RWPE1 (cell line): ENCODE results near the gene MUC6.

ENCODE experiments used
- CTCF ChIA-PET: fragments of 350-600 bp; sonication (Branson Sonifier 250); formaldehyde crosslinking; extraction: SDS; loops from one replicate; lab custom pipeline; 2021; lab: Yijun Ruan, JAX
- POLR2A ChIA-PET: fragments of 400-600 bp; formaldehyde crosslinking; extraction: SDS; loops from one replicate; lab custom pipeline; 2020; ENCODE audit warnings: antibody characterized with exemption; ENCODE audit not compliant: low non-redundant PET; lab: Yijun Ruan, JAX
- DNase-seq: peaks from one replicate; pipeline ENCODE4 v3.0.0; 2012; ENCODE audit warnings: low spot score
- H3K27ac ChIP-seq: fragments of 450-650 bp; 2 replicates; pipeline ENCODE4 v1.5.1; 2017
- CTCF ChIP-seq: fragments of 450-650 bp; conservative IDR thresholded peaks from 2 replicates; pipeline ENCODE4 v1.5.1; 2017; ENCODE audit warnings: low read depth, mild to moderate bottlenecking

MUC6 gene

GRCh38 chr11:1082728-1083620, 46.5 kb upstream of the MUC6 start:
- POLR2A ChIA-PET = no interaction called here
- no peak overlapping the region for H3K27ac ChIP-seq

GRCh38 chr11:1082346-1082727, 45.8 kb upstream of the MUC6 start:
- POLR2A ChIA-PET = no interaction called here

More at GRCh38 chr11:1082728-1083620, 46.5 kb upstream of the MUC6 start:
- TF ChIP-seq CTCF = no peak
- CTCF ChIA-PET = interaction anchor here (0.6 kb wide), 1 partner anchor 1863 kb away, joined by 4 read pairs; no protein-coding TSS in a partner anchor
- no peak for DNase-seq

DNA sequence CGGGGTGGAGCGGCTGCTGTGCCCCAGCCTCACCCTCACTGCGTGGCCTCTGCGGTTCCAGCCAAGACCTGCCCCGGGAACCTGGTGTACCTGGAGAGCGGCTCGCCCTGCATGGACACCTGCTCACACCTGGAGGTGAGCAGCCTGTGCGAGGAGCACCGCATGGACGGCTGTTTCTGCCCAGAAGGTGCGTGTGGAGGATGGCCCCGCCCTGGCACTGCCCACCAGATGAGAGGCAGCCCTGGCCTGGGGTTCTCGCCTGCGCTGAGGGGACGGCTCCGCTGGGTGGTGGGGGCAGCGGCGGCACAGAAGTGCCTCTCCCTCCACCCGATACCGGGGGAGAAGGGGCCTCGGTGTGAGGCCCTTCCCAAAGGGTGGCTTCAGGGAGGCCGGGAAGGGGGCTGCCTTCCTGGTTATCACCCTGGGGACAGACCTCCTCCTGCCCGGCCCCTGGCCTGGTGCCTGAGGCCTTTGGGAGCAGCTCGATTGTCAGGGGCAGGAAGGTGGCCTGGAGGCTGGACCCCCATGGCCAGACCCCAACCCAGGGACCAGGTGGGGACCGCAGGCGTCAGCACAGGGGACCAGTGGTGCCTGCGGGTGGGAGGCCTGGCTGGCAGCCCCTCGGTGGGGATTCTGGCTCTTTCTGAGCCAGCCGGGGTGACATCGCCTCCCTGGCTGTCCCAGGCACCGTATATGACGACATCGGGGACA, 45.2 kb upstream of the MUC6 start:
- no peak for TF ChIP-seq CTCF
- CTCF ChIA-PET = no interaction called here
- POLR2A ChIA-PET = no interaction called here
- no peak overlapping the region for H3K27ac ChIP-seq
- DNase-seq = no peak

More at GRCh38 chr11:1082346-1082727, 45.8 kb upstream of the MUC6 start:
- H3K27ac ChIP-seq = no peak overlapping the region
- no peak for DNase-seq
- TF ChIP-seq CTCF = no peak
- CTCF ChIA-PET = no interaction called here

GRCh38 chr11:1078191-1078601, 41.7 kb upstream of the MUC6 start:
- ChIA-PET POLR2A (interaction anchor here (0.6 kb wide), 1 partner anchor 235 kb away, joined by 3 read pairs; no protein-coding TSS in a partner anchor), CTCF (no interaction called here)
- no peak for DNase-seq
- TF ChIP-seq CTCF = no peak
- H3K27ac ChIP-seq = no peak overlapping the region

DNA sequence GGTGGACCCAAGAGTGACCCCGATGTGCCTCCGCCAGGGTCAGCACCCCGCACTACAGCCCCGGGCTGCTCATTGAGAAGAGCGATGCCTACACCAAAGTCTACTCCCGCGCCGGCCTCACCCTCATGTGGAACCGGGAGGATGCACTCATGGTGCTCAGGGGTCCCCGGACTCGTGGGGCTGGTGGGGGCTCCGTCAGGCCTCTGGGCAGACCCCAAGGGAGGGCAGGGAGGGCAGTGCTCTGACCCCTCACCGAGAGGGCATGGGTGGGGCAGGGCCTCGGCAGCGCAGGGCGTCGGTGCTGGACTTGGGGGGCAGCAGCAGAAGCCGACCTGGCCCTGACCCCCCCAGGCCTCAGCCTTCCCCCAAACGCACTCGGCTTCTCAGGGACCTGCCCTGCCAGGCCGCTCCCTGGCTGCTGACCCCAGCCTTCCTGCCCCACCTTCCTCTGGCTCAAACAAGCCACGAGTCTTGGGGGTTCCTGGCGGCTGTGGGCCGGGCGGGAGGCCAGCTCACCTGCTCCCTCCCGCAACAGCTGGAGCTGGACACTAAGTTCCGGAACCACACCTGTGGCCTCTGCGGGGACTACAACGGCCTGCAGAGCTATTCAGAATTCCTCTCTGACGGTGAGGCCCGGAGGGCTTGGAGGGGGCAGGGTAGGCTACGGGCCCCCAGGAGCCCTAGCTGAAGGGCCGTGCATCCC, 41.0 kb upstream of the MUC6 start:
- no peak for TF ChIP-seq CTCF
- CTCF ChIA-PET = no interaction called here
- POLR2A ChIA-PET = no interaction called here
- DNase-seq = no peak
- H3K27ac ChIP-seq = no peak overlapping the region

GRCh38 chr11:1077033-1077416, 40.5 kb upstream of the MUC6 start:
- POLR2A ChIA-PET = no interaction called here
- no peak for DNase-seq
- no peak for TF ChIP-seq CTCF
- no peak overlapping the region for H3K27ac ChIP-seq
- CTCF ChIA-PET = no interaction called here
